ENCODE results near the gene KCTD17.

Gene KCTD17

DNA sequence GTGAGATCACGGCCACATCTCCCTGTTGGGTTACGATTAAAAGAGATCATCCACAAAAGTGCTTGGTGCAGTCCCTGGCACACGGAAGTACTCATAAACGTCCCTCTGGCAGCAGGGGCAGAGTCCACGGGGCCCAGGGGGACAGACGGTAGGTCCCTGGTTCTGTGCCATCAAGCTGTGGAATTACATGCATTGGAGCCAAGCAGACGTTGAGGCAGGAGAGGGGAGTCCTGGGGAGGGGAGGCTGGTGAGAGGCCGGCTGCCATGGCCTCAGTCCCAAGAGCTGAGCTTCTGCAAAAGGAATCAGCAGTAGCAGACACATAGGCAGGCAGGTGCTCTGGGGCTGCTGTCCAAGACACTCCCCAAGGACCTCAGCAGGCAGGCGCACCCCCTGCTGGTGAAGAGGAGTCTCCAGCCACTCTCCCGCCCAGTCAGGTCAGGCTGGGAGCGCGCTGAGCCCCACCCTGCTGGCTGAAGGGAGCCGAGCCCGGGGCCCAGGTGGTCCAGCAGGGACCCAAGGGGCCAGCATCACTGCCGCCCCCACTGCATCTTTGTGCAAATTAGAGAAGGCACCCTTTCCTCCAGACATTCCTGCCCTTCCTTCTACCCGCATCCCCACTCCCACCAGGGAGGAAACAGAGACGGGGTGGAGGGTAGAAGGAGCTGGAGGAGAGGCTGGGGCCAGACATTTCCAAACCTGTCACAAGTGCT, 7.6 kb upstream of the KCTD17 start:
- DNase-seq: peak in 1 of 2 experiments; percentile 38

DNA sequence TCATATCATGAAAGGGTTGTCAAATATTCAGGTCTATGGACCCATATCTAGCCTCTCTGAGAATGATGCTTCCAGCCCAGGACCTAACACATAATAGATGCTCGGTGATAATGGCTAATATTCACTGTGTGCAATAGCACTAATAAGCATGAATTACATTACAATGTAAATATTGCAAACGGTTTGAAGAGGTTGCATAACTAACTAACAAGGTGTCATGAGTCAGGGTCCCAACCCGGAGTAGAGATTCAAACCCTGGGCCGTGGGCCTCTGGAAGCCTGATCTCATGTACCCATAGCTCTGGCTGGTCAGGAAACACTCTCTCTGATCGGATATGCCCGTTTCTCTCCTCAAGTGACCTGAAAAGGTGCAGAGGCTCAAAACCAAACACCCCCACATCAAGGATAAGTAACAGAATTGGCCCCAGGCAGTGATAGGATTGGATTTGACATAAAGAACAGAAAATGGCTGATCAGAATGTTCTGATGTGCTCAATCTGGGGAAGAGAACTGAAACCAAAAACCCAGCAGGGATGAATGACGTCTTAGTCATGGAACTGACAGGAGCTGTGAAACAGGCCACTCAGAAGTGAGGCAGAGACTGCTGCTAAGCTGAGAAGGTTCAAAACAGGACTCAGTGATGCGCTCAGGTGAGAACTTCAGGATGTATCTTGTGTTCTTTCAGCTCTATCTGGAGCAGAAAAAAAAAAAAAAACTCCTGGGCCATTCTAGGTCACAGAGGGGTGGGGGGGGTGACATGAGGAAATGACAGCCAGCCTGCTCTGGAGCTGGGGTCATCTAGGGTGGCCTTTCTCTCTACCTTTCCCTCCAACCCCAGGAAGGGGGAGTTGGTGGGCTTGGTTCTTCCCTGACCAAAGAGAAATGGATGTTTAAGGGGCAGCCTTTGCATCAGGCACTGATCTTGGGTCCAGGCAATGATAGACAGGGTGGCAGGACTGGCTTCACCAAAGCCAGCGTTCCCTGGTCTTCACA, 6.6 kb upstream of the KCTD17 start:
- DNase-seq: no peak

DNA sequence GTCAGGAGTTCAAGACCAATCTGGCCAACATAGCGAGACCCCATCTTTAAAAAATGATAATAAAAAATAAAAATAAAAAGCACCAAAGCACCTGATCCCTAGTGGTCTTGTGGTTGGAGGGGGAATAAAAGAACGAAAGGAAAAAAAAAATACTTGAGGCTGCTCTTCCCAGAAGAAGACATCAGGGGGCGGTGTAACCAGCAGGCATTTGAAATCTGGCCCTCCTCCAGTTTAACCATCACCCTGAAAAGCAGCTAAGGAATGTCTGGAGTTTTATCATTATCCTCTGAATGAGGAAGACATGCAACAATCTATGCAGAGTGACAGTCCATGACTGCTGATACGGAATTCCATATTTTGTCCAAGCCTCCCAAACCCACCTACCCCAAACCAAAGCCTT, 5.6 kb upstream of the KCTD17 start:
- peak in 1 of 2 experiments; percentile 8 for DNase-seq

DNA sequence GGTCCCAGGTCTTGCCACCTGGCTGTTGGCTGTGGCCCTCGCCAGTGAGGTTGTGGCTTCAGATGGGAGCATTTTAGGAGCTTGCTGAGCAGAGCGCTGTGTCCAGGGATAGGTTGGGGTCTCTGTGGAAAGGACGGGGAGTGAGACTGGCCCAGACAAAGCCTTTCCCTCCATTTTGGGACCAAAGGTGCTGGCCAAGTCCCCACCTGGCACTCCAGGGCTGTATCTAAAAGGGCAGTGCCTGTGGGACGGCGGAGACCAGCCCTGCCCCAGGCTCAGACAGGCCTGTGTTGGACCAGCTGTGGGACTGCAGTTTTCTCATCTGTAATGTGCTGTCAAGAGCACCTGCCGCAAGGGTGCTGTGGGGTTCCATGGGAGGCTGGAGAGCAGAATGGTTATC, 5.0 kb upstream of the KCTD17 start:
- no peak for DNase-seq

GRCh38 chr22:37047006-37047405, 4.5 kb upstream of the KCTD17 start:
- peak in 1 of 2 experiments; percentile 39 for DNase-seq

DNA sequence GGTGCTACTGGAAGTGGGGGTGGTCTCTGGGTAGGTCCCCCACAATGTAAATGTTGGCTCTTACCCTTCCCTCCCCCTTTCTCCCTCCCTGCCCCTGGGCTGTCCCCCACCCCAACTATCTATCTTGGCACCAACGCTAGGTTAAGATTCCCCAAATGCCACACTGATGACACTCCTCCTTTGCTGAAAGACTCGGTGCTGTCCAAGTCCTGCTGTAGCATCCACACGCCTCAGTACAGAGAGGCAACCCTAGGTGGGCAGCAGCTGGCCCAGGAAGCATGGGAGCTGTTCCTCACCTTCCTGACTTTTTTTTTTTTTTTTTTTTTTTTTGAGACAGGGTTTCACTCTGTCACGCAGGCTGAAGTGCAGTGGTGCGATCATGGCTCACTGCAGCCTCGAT, 3.4 kb upstream of the KCTD17 start:
- DNase-seq: no peak

DNA sequence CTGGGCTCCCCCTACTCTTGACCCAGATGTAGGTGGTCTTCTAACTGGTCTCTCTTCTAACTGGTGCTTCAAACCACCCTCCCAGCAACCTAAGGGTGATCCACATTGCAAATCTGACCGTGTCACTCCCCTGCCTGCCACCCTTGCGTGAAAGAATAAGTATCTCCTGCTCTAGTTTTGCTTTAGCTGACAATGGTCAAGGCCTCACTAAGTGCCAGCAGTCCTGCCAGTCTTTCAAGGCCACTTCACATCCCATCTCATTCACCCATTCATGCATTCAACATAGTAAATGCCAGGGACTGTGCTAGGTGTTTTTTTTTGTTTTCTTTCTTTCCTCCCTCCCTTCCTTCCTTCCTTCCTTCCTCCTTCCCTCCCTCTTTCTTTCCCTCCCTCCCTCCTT, 2.3 kb upstream of the KCTD17 start:
- no peak for DNase-seq

- DNase-seq: no peak
Observed at GRCh38 chr22:37050913-37051312, 629 bp upstream of the KCTD17 start.

DNA sequence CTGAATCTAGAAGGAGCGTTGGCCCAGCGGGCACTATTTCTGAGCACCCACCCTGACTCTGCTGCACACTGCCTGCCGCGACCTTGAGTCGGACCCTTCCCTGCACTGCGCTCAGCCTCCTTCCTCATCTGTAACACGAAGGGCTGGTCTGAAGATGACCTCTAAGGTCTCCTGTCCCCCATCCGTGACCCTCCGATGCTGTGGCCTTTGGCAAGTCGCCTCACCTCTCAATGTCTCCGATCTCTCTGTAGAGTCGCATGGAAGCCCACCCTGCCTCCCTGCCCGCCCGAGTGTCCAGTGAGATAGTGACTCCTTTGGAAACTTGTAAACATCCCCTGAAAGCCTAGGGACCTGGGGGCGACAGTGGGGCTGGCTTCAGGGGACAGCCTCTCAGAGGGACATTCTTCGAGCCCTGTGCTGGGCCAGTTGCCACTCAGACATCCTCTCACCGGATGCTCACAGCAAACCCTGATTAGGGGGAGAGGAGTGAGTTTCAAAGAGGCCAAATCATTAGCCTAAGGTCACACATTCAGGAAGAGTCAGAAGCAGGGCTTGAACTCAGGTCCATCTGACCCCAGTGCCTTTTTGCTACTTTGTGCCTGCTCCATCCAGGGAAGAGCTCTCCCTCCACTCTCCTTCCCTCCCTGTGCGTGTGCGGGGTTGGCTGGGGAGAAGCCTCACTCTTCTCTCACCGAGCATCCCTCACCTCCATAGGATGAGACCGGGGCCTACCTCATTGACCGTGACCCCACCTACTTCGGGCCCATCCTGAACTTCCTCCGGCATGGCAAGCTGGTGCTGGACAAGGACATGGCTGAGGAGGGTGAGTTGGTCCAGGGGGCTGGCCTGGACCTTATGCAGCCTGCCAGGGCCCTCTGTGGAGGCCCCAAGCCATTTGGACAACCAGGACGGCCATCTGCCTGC, 1.1 kb downstream of the KCTD17 start:
- DNase-seq: no peak

DNA sequence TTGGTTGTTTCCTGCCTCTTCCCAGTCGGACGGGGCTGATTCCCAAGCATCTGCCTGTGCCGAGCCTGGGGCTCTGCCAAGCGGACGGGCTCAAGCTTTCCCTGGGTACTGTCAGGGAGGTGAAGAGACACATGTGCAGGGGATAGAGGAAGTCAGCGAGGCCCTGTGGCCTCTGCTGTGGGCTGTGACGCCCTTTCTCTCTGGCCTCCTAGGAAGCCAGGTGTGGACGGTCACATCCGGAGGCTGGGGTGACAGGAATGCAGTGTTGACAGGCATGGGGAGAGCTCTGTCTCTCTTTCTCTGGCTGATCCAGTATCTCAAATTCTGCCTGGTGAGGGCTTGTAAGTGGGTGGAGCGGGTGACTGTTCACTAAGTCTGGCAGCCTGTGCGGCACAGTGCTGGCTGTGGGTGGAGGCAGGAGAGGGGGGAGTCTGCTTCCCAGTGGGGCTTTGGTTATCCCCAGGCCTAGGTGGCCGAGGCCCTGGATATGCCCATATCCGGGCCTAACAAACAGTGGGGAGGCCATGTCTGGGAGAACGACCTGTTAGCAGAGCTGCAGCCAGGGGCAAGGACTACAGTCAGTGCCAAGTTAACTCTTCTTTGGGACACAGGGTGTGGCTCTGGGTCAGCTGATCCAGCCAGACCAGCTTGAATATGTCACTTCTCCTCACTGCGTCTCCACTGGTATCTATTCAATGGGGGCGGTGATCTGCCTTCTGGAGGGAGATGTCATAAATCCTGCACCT, 1.9 kb downstream of the KCTD17 start:
- DNase-seq: no peak

DNA sequence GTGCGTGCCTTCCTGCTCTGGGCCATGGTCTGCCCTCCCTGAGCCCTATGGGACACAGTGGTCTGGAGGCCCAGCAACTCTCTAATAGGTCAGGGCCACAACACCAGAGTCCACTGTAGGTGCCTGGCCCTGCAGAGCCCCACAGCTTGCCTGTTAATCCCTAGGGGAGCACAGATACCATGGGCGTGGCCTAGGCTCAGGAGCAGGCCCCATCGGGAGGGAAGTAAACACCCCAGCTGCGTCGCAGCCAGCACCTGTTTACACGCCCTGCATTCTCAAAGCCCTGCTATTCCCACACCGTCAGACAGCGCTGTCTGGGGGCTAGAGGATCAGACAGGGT, 2.5 kb downstream of the KCTD17 start:
- DNase-seq: no peak

GRCh38 chr22:37054600-37055365, 3.2 kb downstream of the KCTD17 start:
- no peak for DNase-seq

- DNase-seq: no peak
Observed at GRCh38 chr22:37056246-37056645, 4.7 kb downstream of the KCTD17 start.

DNA sequence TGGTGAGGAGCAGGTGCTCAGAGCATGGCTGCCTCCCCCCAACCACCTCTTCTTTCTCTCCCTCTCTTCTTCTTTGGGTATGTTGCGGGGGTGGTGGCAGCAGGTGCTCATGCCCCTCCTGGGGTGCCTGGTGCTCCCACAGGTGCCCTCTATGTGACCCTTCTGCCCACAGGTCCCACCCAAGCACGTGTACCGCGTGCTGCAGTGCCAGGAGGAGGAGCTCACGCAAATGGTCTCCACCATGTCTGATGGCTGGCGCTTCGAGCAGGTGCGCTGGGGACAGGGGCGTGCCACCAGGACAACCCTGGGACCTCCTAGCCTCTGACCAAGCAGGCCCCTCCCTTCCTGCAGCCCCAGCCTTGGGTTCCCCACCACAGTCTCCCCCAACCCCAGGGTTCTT, 5.7 kb downstream of the KCTD17 start:
- no peak for DNase-seq

- no peak for DNase-seq
Observed at GRCh38 chr22:37057796-37058510, 6.4 kb downstream of the KCTD17 start.

DNA sequence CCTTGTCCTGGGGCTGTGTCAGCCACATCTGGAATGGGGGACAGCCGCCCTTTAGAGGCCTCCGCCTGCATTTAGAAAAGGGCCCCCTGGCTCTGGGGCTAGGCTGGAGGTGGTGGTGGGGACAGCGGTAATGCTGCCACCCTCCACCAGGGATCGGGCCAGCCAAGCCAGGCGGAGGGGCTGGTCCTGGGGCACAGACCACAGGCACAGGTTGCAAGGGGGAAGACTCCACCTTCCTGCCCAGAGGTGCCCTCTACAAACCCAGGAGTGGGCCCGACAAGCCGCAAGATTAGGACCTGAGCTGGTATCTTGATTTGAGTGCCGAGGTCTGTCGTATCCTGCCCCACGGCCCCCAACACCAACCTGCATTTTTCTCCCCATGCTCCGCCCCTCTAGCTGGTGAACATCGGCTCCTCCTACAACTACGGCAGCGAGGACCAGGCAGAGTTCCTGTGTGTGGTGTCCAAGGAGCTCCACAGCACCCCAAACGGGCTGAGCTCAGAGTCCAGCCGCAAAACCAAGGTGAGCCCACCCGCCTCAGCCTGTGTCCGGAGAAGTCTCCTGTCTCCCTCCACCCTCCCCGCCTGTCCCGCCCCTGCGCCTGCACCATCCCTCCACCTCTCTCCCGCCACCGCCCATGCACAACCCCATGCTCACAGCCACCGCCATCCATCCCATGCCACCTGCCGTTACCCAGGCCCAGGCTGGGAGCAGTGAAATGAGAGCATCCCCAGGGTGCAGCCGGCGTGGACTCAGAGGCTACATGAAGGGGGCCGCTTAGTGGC, 7.6 kb downstream of the KCTD17 start:
- no peak for DNase-seq

DNA sequence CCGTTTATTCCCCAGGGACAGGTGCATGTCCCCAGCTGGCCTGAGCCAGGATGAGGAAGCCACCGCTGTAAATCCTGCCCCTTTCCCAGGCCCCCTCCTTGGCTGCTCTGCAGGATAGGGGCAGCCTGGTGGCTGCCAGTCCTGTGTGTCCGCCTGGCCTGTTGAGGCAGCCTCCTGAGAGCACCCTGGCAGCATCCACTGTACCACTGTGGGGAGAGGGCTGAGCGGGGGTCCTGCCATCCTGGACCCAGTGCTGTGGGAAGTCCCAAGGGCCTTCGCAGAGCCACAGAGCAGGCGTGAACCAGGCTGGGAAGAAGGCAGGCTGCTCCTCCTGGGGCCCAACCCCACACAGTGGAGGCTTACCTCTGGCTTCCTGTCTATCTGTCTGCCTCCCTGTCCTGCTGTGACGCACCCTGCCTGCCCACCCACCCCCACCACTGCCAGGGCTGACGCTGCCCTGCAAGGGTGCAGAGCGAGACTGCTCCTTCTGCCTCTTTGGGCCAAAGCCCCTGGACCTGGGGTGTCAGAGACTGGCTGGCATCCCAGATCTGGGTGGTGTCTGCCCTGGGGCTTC, 8.4 kb downstream of the KCTD17 start:
- no peak for DNase-seq

GRCh38 chr22:37060801-37061610, 9.5 kb downstream of the KCTD17 start:
- no peak for DNase-seq
